ENCODE results near the gene WWTR1. TPM values are rescaled to one million over a fixed set of nuclear protein-coding genes. Genes with fewer than 3 reads are reported as not detected.
A peak's percentile ranks its signal among the peaks of the same experiment; 100 is the strongest.

Gene WWTR1
- total RNA-seq, 6 donors from 2014 or later, result 77.5 to 119 (median 107) TPM

GRCh38 chr3:149538371-149538770 is 119.5 kb downstream of the WWTR1 start:
- 94 to 95% methylated on average over 1 of the region's 1 CpG for WGBS, 2 donors
- Histone ChIP-seq H3K4me1 (peaks cover 36 to 52% (median 38%) of the 10 kb centered on the region in 4 donors), H3K4me3 (no peak overlapping the region), H3K27ac (peak overlapping the region in 1 of 4 donors; percentile 78), H3K27me3 (no peaks in the 10 kb centered on the region), H3K9me3 (no peaks in the 10 kb centered on the region), H3K36me3 (peaks cover 0 to 16% (median 3%) of the 10 kb centered on the region in 4 donors)
- ATAC-seq (ENCODE audit: low FRiP score in 2 of 2), result no peak
- no peak for DNase-seq
- TF ChIP-seq EP300 (IDR thresholded peaks at IDR 0.05) (no peak), CTCF (IDR thresholded peaks at IDR 0.05) (no peak), POLR2AphosphoS5 (IDR thresholded peaks at IDR 0.05) (no peak), POLR2A (IDR thresholded peaks at IDR 0.05) (no peak)

- 28 to 36% methylated on average over 8 to 11 of the region's 11 CpGs for WGBS, 2 donors
- Histone ChIP-seq H3K27ac (peak overlapping the region; percentile 9 to 78 (median 64)), H3K27me3 (no peaks in the 10 kb centered on the region), H3K4me3 (no peak overlapping the region), H3K9me3 (no peaks in the 10 kb centered on the region), H3K36me3 (peaks cover 0 to 5% (median 0%) of the 10 kb centered on the region in 4 donors), H3K4me1 (peaks cover 36 to 58% (median 48%) of the 10 kb centered on the region in 4 donors)
- DNase-seq (peak; percentile 70 to 85), ATAC-seq (ENCODE audit: low FRiP score in 2 of 2) (peak; percentile 41 to 49)
- no peak for TF ChIP-seq POLR2A (IDR thresholded peaks at IDR 0.05)
- no peak for TF ChIP-seq CTCF (IDR thresholded peaks at IDR 0.05)
- no peak for TF ChIP-seq EP300 (IDR thresholded peaks at IDR 0.05)
- TF ChIP-seq POLR2AphosphoS5 (IDR thresholded peaks at IDR 0.05), result no peak
Observed at GRCh38 chr3:149536429-149536828, 121.4 kb downstream of the WWTR1 start.

GRCh38 chr3:149535333-149535685 is 122.5 kb downstream of the WWTR1 start:
- ATAC-seq (ENCODE audit: low FRiP score in 2 of 2), result no peak
- Histone ChIP-seq H3K4me1 (peaks cover 34 to 60% (median 48%) of the 10 kb centered on the region in 4 donors), H3K27ac (peak overlapping the region; percentile 9 to 78 (median 50))

GRCh38 chr3:149534671-149535332 is 123.0 kb downstream of the WWTR1 start:
- peak overlapping the region; percentile 23 to 78 (median 62) for H3K27ac ChIP-seq
- peaks cover 34 to 60% (median 48%) of the 10 kb centered on the region in 4 donors for H3K4me1 ChIP-seq
- H3K27me3 ChIP-seq, result no peaks in the 10 kb centered on the region
- no peaks in the 10 kb centered on the region for H3K36me3 ChIP-seq
- ATAC-seq (ENCODE audit: low FRiP score in 2 of 2) (peak; percentile 48 to 78), DNase-seq (peak in 1 of 2 donors; percentile 70)
- TF ChIP-seq POLR2AphosphoS5 (IDR thresholded peaks at IDR 0.05) (peak in 1 of 2 donors; percentile 24), CTCF (IDR thresholded peaks at IDR 0.05) (no peak), EP300 (IDR thresholded peaks at IDR 0.05) (no peak), POLR2A (IDR thresholded peaks at IDR 0.05) (no peak)
- WGBS, 2 donors, result 28 to 29% methylated on average over 3 of the region's 3 CpGs
- no peak overlapping the region for H3K4me3 ChIP-seq
- no peaks in the 10 kb centered on the region for H3K9me3 ChIP-seq

More at GRCh38 chr3:149535333-149535685, 122.5 kb downstream of the WWTR1 start:
- H3K9me3 ChIP-seq, result no peaks in the 10 kb centered on the region
- H3K4me3 ChIP-seq, result no peak overlapping the region
- H3K36me3 ChIP-seq, result no peaks in the 10 kb centered on the region
- no peak for DNase-seq
- H3K27me3 ChIP-seq, result no peaks in the 10 kb centered on the region
- WGBS, 2 donors, result 43 to 46% methylated on average over 8 of the region's 8 CpGs
- TF ChIP-seq POLR2A (IDR thresholded peaks at IDR 0.05) (no peak), POLR2AphosphoS5 (IDR thresholded peaks at IDR 0.05) (no peak), EP300 (IDR thresholded peaks at IDR 0.05) (no peak), CTCF (IDR thresholded peaks at IDR 0.05) (no peak)

- no peak for ATAC-seq (ENCODE audit: low FRiP score in 2 of 2)
- DNase-seq, result no peak
- peak overlapping the region; percentile 23 to 78 (median 62) for H3K27ac ChIP-seq
- no peaks in the 10 kb centered on the region for H3K27me3 ChIP-seq
- H3K4me1 ChIP-seq, result peaks cover 35 to 58% (median 48%) of the 10 kb centered on the region in 4 donors
- H3K4me3 ChIP-seq, result no peak overlapping the region
- WGBS, 2 donors, result 91 to 92% methylated on average over 4 of the region's 4 CpGs
- TF ChIP-seq CTCF (IDR thresholded peaks at IDR 0.05) (no peak), POLR2A (IDR thresholded peaks at IDR 0.05) (no peak), EP300 (IDR thresholded peaks at IDR 0.05) (no peak), POLR2AphosphoS5 (IDR thresholded peaks at IDR 0.05) (no peak)
- H3K36me3 ChIP-seq, result no peaks in the 10 kb centered on the region
- H3K9me3 ChIP-seq, result no peaks in the 10 kb centered on the region
Observed at GRCh38 chr3:149534082-149534481, 123.7 kb downstream of the WWTR1 start.

Measured in upper lobe of left lung (tissue), 6 donors.